SK-N-SH treated with all-trans-retinoic acid at 6 μM for 48 hours (cell line): Measurements from ENCODE around the gene ZNF140.

ENCODE experiments used
- ATAC-seq: fragments of 200-7000 bp; cut with Tn5 transposase; 3 replicates; pipeline ENCODE4 v1.9.1; 2020; ENCODE audit warnings: mild to moderate bottlenecking, moderate library complexity
- BACH2 ChIP-seq: fragments of 250-450 bp; sonication (Bioruptor Pico); IDR thresholded peaks from 2 replicates; pipeline ENCODE4 v1.9.0; 2021; ENCODE audit warnings: mild to moderate bottlenecking, borderline replicate concordance
- CSDC2 ChIP-seq: fragments of 250-450 bp; sonication (Bioruptor Pico); IDR thresholded peaks from 2 replicates; pipeline ENCODE4 v1.5.0; 2020; ENCODE audit warnings: mild to moderate bottlenecking, moderate library complexity
- GLIS3 ChIP-seq: fragments of 250-450 bp; sonication (Bioruptor Pico); IDR thresholded peaks from 2 replicates; pipeline ENCODE4 v1.5.0; 2020; ENCODE audit warnings: mild to moderate bottlenecking, moderate library complexity
- ISL1 ChIP-seq: fragments of 250-450 bp; sonication (Bioruptor Pico); IDR thresholded peaks from 2 replicates; pipeline ENCODE4 v2.1.2; 2022; ENCODE audit warnings: mild to moderate bottlenecking, moderate library complexity
- OSR1 ChIP-seq: fragments of 250-450 bp; sonication (Bioruptor Pico); IDR thresholded peaks from 2 replicates; pipeline ENCODE4 v1.8.0; 2022; ENCODE audit warnings: moderate library complexity, mild to moderate bottlenecking, inconsistent platforms
- PPARA ChIP-seq: fragments of 250-450 bp; sonication (Bioruptor Pico); IDR thresholded peaks from 2 replicates; pipeline ENCODE4 v1.5.0; 2020; ENCODE audit warnings: mild to moderate bottlenecking, borderline replicate concordance
- RARB ChIP-seq: fragments of 250-450 bp; sonication (Bioruptor Pico); IDR thresholded peaks from 2 replicates; pipeline ENCODE4 v1.8.0; 2021; ENCODE audit warnings: mild to moderate bottlenecking, moderate library complexity
- SNAI2 ChIP-seq: fragments of 250-450 bp; sonication (Bioruptor Pico); IDR thresholded peaks from 2 replicates; pipeline ENCODE4 v1.5.0; 2020; ENCODE audit warnings: mild to moderate bottlenecking, moderate library complexity
- TCF4 ChIP-seq: fragments of 250-450 bp; sonication (Bioruptor Pico); IDR thresholded peaks from 2 replicates; pipeline ENCODE4 v1.8.0; 2021; ENCODE audit warnings: mild to moderate bottlenecking, moderate library complexity, borderline replicate concordance
- TOX ChIP-seq: fragments of 250-450 bp; sonication (Bioruptor Pico); IDR thresholded peaks from 2 replicates; pipeline ENCODE4 v1.8.0; 2021; ENCODE audit warnings: mild to moderate bottlenecking, moderate library complexity, borderline replicate concordance
- ZC3H10 ChIP-seq: fragments of 250-450 bp; sonication (Bioruptor Pico); IDR thresholded peaks from 2 replicates; pipeline ENCODE4 v1.5.1; 2021; ENCODE audit warnings: mild to moderate bottlenecking, moderate library complexity
- ZFP3 ChIP-seq: fragments of 250-450 bp; sonication (Bioruptor Pico); IDR thresholded peaks from 2 replicates; pipeline ENCODE4 v1.5.0; 2020; ENCODE audit warnings: mild to moderate bottlenecking, moderate library complexity
- ZFP30 ChIP-seq: fragments of 450-650 bp; formaldehyde crosslinking; IDR thresholded peaks from 2 replicates; pipeline ENCODE4 v1.5.0; 2022; ENCODE audit warnings: mild to moderate bottlenecking, moderate library complexity
- ZNF70 ChIP-seq: fragments of 450-650 bp; formaldehyde crosslinking; IDR thresholded peaks from 2 replicates; pipeline ENCODE4 v1.5.0; 2020; ENCODE audit warnings: mild to moderate bottlenecking, moderate library complexity
- ZNF8 ChIP-seq: fragments of 450-650 bp; formaldehyde crosslinking; IDR thresholded peaks from 2 replicates; pipeline ENCODE4 v1.5.0; 2020; ENCODE audit warnings: mild to moderate bottlenecking, moderate library complexity
- TF ChIP-seq, protein P1 (sequence below): fragments of 250-450 bp; sonication (Bioruptor Pico); IDR thresholded peaks from 2 replicates; pipeline ENCODE4 v1.5.0; 2020; ENCODE audit warnings: mild to moderate bottlenecking, moderate library complexity
- TF ChIP-seq, protein P2 (sequence below): fragments of 250-450 bp; sonication (Bioruptor Pico); IDR thresholded peaks from 2 replicates; pipeline ENCODE4 v1.5.1; 2021; ENCODE audit warnings: mild to moderate bottlenecking, moderate library complexity
- TF ChIP-seq, protein P3 (sequence below): fragments of 250-450 bp; sonication (Bioruptor Pico); IDR thresholded peaks from 2 replicates; pipeline ENCODE4 v1.8.0; 2020; ENCODE audit warnings: mild to moderate bottlenecking, moderate library complexity, borderline replicate concordance

Gene ZNF140

DNA sequence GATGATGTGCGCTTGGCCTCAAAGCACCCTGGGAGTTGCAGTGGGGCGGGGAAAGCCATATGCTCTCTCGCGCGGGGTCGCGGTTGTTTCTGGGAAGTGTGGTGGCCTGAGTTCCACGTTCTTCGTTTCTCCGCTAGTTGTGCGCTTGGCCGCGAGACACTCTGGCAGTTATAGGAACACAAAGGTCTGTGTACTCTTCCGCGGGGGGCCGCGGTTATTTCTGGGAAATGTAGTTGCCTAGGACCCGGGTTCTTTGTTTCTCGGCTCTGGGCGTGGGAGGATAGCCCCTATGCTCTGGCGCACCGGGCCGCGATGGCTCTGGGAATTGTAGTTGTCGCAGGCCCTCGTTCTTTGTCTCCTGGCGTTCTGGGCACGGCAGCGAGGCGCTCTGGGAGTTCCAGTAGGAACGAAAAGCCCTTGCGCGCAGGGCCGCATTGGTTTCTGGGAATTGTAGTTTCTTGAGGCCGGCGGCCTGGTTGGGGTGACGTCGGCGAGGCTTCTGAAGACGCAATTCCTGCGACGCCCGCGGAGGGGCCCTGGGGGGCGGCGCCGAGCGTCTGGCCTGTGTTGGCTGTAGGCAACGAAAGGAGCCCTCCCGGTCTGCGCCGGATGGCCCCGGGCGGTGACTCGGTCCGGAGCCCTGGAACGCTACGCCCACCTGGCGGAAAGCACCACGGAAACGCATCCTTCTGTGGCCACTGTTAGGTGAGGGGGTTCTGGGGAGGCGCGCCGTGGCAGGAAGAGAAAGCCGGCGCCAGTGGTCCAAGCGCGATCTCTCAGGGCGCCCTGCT, at the start of gene ZNF140:
ZNF140 (plus strand) TSS at position 556 of the 791 bp plus-strand sequence. CDS start 398 bp downstream, outside the sequence.
- TF ChIP-seq ZFP3 (CRISPR knock-in tag) (no peak), ZNF8 (CRISPR knock-in tag) (0 out of 2 replicates have a peak, but pooled peaks have one; percentile 8), SNAI2 (CRISPR knock-in tag) (peak; percentile 71; the same call in 1 of the 2 replicates)
- TF ChIP-seq, protein P1, sequence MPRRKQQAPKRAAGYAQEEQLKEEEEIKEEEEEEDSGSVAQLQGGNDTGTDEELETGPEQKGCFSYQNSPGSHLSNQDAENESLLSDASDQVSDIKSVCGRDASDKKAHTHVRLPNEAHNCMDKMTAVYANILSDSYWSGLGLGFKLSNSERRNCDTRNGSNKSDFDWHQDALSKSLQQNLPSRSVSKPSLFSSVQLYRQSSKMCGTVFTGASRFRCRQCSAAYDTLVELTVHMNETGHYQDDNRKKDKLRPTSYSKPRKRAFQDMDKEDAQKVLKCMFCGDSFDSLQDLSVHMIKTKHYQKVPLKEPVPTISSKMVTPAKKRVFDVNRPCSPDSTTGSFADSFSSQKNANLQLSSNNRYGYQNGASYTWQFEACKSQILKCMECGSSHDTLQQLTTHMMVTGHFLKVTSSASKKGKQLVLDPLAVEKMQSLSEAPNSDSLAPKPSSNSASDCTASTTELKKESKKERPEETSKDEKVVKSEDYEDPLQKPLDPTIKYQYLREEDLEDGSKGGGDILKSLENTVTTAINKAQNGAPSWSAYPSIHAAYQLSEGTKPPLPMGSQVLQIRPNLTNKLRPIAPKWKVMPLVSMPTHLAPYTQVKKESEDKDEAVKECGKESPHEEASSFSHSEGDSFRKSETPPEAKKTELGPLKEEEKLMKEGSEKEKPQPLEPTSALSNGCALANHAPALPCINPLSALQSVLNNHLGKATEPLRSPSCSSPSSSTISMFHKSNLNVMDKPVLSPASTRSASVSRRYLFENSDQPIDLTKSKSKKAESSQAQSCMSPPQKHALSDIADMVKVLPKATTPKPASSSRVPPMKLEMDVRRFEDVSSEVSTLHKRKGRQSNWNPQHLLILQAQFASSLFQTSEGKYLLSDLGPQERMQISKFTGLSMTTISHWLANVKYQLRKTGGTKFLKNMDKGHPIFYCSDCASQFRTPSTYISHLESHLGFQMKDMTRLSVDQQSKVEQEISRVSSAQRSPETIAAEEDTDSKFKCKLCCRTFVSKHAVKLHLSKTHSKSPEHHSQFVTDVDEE = 0 out of 2 replicates have a peak, but pooled peaks have one; percentile 13
- TF ChIP-seq, protein P2, sequence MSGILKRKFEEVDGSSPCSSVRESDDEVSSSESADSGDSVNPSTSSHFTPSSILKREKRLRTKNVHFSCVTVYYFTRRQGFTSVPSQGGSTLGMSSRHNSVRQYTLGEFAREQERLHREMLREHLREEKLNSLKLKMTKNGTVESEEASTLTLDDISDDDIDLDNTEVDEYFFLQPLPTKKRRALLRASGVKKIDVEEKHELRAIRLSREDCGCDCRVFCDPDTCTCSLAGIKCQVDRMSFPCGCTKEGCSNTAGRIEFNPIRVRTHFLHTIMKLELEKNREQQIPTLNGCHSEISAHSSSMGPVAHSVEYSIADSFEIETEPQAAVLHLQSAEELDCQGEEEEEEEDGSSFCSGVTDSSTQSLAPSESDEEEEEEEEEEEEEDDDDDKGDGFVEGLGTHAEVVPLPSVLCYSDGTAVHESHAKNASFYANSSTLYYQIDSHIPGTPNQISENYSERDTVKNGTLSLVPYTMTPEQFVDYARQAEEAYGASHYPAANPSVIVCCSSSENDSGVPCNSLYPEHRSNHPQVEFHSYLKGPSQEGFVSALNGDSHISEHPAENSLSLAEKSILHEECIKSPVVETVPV = no peak
- TF ChIP-seq, protein P3, sequence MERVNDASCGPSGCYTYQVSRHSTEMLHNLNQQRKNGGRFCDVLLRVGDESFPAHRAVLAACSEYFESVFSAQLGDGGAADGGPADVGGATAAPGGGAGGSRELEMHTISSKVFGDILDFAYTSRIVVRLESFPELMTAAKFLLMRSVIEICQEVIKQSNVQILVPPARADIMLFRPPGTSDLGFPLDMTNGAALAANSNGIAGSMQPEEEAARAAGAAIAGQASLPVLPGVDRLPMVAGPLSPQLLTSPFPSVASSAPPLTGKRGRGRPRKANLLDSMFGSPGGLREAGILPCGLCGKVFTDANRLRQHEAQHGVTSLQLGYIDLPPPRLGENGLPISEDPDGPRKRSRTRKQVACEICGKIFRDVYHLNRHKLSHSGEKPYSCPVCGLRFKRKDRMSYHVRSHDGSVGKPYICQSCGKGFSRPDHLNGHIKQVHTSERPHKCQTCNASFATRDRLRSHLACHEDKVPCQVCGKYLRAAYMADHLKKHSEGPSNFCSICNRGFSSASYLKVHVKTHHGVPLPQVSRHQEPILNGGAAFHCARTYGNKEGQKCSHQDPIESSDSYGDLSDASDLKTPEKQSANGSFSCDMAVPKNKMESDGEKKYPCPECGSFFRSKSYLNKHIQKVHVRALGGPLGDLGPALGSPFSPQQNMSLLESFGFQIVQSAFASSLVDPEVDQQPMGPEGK (CRISPR knock-in tag) = peak; percentile 95
- TF ChIP-seq, all 23 proteins: peak for 4
- ATAC-seq = peak; percentile 83

- peak; percentile 96 for ATAC-seq
Observed at GRCh38 chr12:133037207-133038005, 43.3 kb upstream of the ZNF140 start, which contains the start of gene ZNF84. ZNF84 (plus strand) TSS chr12:133037509; CDS start chr12:133041468, 3,959 bp downstream.

DNA sequence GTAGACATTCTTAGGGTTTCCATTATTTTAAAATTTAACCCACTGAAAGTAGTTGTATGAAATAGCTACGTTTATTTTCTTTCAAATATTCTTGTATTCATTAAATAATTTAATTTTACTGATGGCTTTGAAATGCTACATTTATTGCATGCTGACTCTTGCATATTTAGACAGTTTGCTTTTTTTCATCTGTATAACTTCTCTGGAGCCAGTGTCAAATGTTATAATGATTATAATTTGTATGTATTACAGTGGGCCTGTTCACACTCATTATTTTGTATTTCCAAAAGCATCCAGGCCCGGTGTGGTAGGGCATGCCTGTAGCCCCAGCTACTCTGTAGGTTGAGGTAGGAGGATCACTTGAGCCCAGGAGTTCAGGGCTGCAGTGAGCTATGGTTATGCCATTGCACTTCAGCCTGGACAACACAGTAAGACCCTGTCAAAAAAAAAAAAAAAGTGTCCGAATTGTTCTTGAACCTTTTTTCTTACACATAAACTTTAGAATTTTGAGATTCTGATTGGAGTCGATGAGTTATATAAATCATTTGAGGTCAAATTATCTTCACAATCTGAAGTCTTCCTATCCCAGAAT, 42.5 kb upstream of the ZNF140 start:
- TF ChIP-seq ZNF70 (CRISPR knock-in tag) (no peak), PPARA (CRISPR knock-in tag) (no peak), TOX (CRISPR knock-in tag) (no peak), RARB (CRISPR knock-in tag) (no peak), ZFP30 (CRISPR knock-in tag) (no peak), GLIS3 (CRISPR knock-in tag) (no peak), ISL1 (CRISPR knock-in tag) (no peak), CSDC2 (CRISPR knock-in tag) (no peak), ZFP3 (CRISPR knock-in tag) (no peak), OSR1 (CRISPR knock-in tag) (no peak), ZC3H10 (CRISPR knock-in tag) (no peak), SNAI2 (CRISPR knock-in tag) (no peak)
- ATAC-seq = no peak

More at GRCh38 chr12:133037207-133038005, 43.3 kb upstream of the ZNF140 start, which contains the start of gene ZNF84:
- TF ChIP-seq, protein P1 = 0 out of 2 replicates have a peak, but pooled peaks have one; percentile 24
- no peak for TF ChIP-seq BACH2 (CRISPR knock-in tag)
- 0 out of 2 replicates have a peak, but pooled peaks have one; percentile 15 for TF ChIP-seq ZNF70 (CRISPR knock-in tag)
- no peak for TF ChIP-seq CSDC2 (CRISPR knock-in tag)
- no peak for TF ChIP-seq TCF4 (CRISPR knock-in tag)
